Fibroblast of lung (primary cell): Measurements from ENCODE around the gene NRM. TPM values are rescaled to one million over a fixed set of nuclear protein-coding genes. Genes with fewer than 3 reads are reported as not detected.
A peak's percentile ranks its signal among the peaks of the same experiment; 100 is the strongest.

ENCODE experiments used
- DNase-seq, 2 donors: peaks; one replicate each; pipeline versions ENCODE4 v3.0.0 to v3.0.0-alpha.2; 2010; ENCODE audit warnings: low read depth in 2 of 2
- H2AFZ ChIP-seq: 2 replicates; pipeline ENCODE4 v1.5.1; 2012; ENCODE audit warnings: low read length, control low read depth, inconsistent platforms
- H3K27ac ChIP-seq: 2 replicates; pipeline ENCODE4 v1.5.1; 2011; ENCODE audit warnings: low read length, control low read depth; ENCODE audit not compliant: insufficient read depth
- H3K27me3 ChIP-seq: 2 replicates; pipeline ENCODE4 v1.5.1; 2011; ENCODE audit warnings: mild to moderate bottlenecking, low read length; ENCODE audit not compliant: control insufficient read depth, insufficient read depth
- H3K36me3 ChIP-seq: 2 replicates; pipeline ENCODE4 v1.5.1; 2011; ENCODE audit warnings: low read length; ENCODE audit not compliant: control insufficient read depth, insufficient read depth
- H3K4me1 ChIP-seq: 2 replicates; pipeline ENCODE4 v1.5.1; 2011; ENCODE audit warnings: low read length; ENCODE audit not compliant: control insufficient read depth, insufficient read depth; ENCODE audit errors: extremely low read depth
- H3K4me2 ChIP-seq: 2 replicates; pipeline ENCODE4 v1.5.1; 2011; ENCODE audit warnings: low read length, control low read depth; ENCODE audit not compliant: insufficient read depth; ENCODE audit errors: extremely low read depth
- H3K4me3 ChIP-seq, 4 experiments: fragments of 200-600 bp in 1 of 4; sonication (generic) in 1 of 4; replicated peaks in 1 of 4; 2 replicates each; pipeline ENCODE4 v1.5.1; 2011 to 2016; ENCODE audit warnings: low read length in 4 of 4, low read depth in 3 of 4, mild to moderate bottlenecking in 3 of 4, control low read depth in 2 of 4, inconsistent platforms in 1 of 4, mixed read lengths in 1 of 4; ENCODE audit not compliant: insufficient read depth in 1 of 4; ENCODE audit errors: control extremely low read depth in 1 of 4
- H3K79me2 ChIP-seq: 2 replicates; pipeline ENCODE4 v1.5.1; 2012; ENCODE audit warnings: mild to moderate bottlenecking, low read length, inconsistent platforms; ENCODE audit not compliant: control insufficient read depth, insufficient read depth
- H3K9ac ChIP-seq: 2 replicates; pipeline ENCODE4 v1.5.1; 2011; ENCODE audit warnings: mild to moderate bottlenecking, low read length, control low read depth; ENCODE audit not compliant: insufficient read depth
- H3K9me3 ChIP-seq: 2 replicates; pipeline ENCODE4 v1.5.1; 2012; ENCODE audit warnings: low read depth, low read length; ENCODE audit not compliant: control insufficient read depth, insufficient read depth
- H4K20me1 ChIP-seq: 2 replicates; pipeline ENCODE4 v1.5.1; 2011; ENCODE audit warnings: low read length; ENCODE audit not compliant: control insufficient read depth, insufficient read depth; ENCODE audit errors: extremely low read depth
- CTCF ChIP-seq, 2 donors: IDR thresholded peaks in 1 of 2; conservative IDR thresholded peaks in 1 of 2; 1 replicate in 1 of 2; 2 replicates in 1 of 2; pipeline ENCODE4 v1.5.1; 2011 to 2012; ENCODE audit warnings: low read length in 2 of 2, control low read depth in 1 of 2, inconsistent platforms in 1 of 2, low read depth in 1 of 2, mild to moderate bottlenecking in 1 of 2
- EZH2 ChIP-seq: IDR thresholded peaks from 2 replicates; pipeline ENCODE4 v1.5.1; 2012; ENCODE audit warnings: low read length, control low read depth, mild to moderate bottlenecking; ENCODE audit errors: missing control alignments
- polyA minus RNA-seq: library from RNA; depleted of rRNA, polyadenylated mRNA; stranded (reverse); fragments of >200 nt; gene quantifications from 2 replicates; pipeline ENCODE4 v1.2.3, GENCODE V29; 2011; ENCODE audit warnings: low replicate concordance
- polyA plus RNA-seq, 2 donors: library from polyadenylated mRNA; depleted of rRNA in 1 of 2; stranded (reverse) in 1 of 2; unstranded in 1 of 2; fragments of >200 nt; gene quantifications; 2 replicates each; pipeline ENCODE4 v1.2.1, GENCODE V29; 2011 to 2012; ENCODE audit warnings: missing spikeins in 1 of 2
- total RNA-seq: library from RNA; depleted of rRNA; stranded (reverse); fragments of >200 nt; gene quantifications from 2 replicates; pipeline ENCODE4 v1.2.1, GENCODE V29; 2014

The NRM gene
- total RNA-seq (1.5 and 2.5 TPM in 2 replicates), polyA plus RNA-seq (18.3 and 39.6 TPM in 2 replicates), polyA minus RNA-seq (66.6 and 131 TPM in 2 replicates)
- 21.5 and 46.7 TPM in 2 replicates for polyA plus RNA-seq (2012)

- TF ChIP-seq EZH2 (no peak), CTCF (conservative IDR thresholded peaks at IDR 0.05 in 1 of 2, IDR thresholded peaks at IDR 0.05 in 1 of 2; ENCODE audit: low read depth in 1 of 2, low read length in 2 of 2) (no peak)
- peak within 1 kb of the TSS; percentile 75 to 95 (median 81) for H3K4me3 ChIP-seq
These were observed at the start of gene NRM for GRCh38 chr6:30690403-30691207. Gene NRM, minus strand, starts transcription at chr6:30690984. Its CDS starts 10 bp downstream, at chr6:30690974.

GRCh38 chr6:30740540-30740870 is 49.7 kb upstream of the NRM start:
- H3K27ac ChIP-seq = peak overlapping the region; percentile 95
- H3K36me3 ChIP-seq = peaks cover 22% of the 10 kb centered on the region
- no peaks in the 10 kb centered on the region for H3K9me3 ChIP-seq
- DNase-seq = no peak
- peak overlapping the region in 2 of 4 experiments; percentile 0 to 7 for H3K4me3 ChIP-seq
- H3K9ac ChIP-seq = no peak overlapping the region
- no peaks in the 10 kb centered on the region for H4K20me1 ChIP-seq
- no peaks in the 10 kb centered on the region for H3K27me3 ChIP-seq
- no peak for TF ChIP-seq CTCF (conservative IDR thresholded peaks at IDR 0.05 in 1 of 2, IDR thresholded peaks at IDR 0.05 in 1 of 2; ENCODE audit: low read depth in 1 of 2, low read length in 2 of 2)
- TF ChIP-seq EZH2 = no peak
- no peak overlapping the region for H2AFZ ChIP-seq
- peaks cover 65% of the 10 kb centered on the region for H3K79me2 ChIP-seq
- peaks cover 13% of the 10 kb centered on the region for H3K4me1 ChIP-seq
- peak overlapping the region; percentile 45 for H3K4me2 ChIP-seq

More at GRCh38 chr6:30690403-30691207, at the start of gene NRM:
- Histone ChIP-seq H3K9ac (peak within 1 kb of the TSS; percentile 69), H3K79me2 (peaks cover 39% of the 10 kb centered on the region), H2AFZ (peak within 1 kb of the TSS; percentile 97), H3K4me2 (peak within 1 kb of the TSS; percentile 96), H3K27me3 (no peaks in the 10 kb centered on the region), H3K9me3 (no peaks in the 10 kb centered on the region), H3K4me1 (peaks cover 29% of the 10 kb centered on the region), H3K36me3 (no peaks in the 10 kb centered on the region), H3K27ac (peak within 1 kb of the TSS; percentile 99), H4K20me1 (no peaks in the 10 kb centered on the region)
- peak; percentile 77 to 80 for DNase-seq

GRCh38 chr6:30738532-30738931 is 47.7 kb upstream of the NRM start:
- Histone ChIP-seq H3K4me1 (peaks cover 13% of the 10 kb centered on the region), H3K79me2 (peaks cover 59% of the 10 kb centered on the region), H3K9ac (no peak overlapping the region), H3K4me3 (no peak overlapping the region), H3K36me3 (peaks cover 24% of the 10 kb centered on the region), H3K27me3 (no peaks in the 10 kb centered on the region), H3K4me2 (no peak overlapping the region), H4K20me1 (no peaks in the 10 kb centered on the region), H2AFZ (no peak overlapping the region), H3K9me3 (no peaks in the 10 kb centered on the region), H3K27ac (no peak overlapping the region)
- TF ChIP-seq EZH2 (no peak), CTCF (conservative IDR thresholded peaks at IDR 0.05 in 1 of 2, IDR thresholded peaks at IDR 0.05 in 1 of 2; ENCODE audit: low read depth in 1 of 2, low read length in 2 of 2) (no peak)
- no peak for DNase-seq
